Measurements from ENCODE around the gene SLC39A12.

SLC39A12 gene

GRCh38 chr10:18059826-18060559, 108.3 kb downstream of the SLC39A12 start:
- TF ChIP-seq, protein P1, sequence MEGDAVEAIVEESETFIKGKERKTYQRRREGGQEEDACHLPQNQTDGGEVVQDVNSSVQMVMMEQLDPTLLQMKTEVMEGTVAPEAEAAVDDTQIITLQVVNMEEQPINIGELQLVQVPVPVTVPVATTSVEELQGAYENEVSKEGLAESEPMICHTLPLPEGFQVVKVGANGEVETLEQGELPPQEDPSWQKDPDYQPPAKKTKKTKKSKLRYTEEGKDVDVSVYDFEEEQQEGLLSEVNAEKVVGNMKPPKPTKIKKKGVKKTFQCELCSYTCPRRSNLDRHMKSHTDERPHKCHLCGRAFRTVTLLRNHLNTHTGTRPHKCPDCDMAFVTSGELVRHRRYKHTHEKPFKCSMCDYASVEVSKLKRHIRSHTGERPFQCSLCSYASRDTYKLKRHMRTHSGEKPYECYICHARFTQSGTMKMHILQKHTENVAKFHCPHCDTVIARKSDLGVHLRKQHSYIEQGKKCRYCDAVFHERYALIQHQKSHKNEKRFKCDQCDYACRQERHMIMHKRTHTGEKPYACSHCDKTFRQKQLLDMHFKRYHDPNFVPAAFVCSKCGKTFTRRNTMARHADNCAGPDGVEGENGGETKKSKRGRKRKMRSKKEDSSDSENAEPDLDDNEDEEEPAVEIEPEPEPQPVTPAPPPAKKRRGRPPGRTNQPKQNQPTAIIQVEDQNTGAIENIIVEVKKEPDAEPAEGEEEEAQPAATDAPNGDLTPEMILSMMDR (conservative IDR thresholded peaks at IDR 0.05), result no peak
- TF ChIP-seq ZFX (IDR thresholded peaks at IDR 0.05), result no peak
- no peak overlapping the region for H3K27ac ChIP-seq

DNA sequence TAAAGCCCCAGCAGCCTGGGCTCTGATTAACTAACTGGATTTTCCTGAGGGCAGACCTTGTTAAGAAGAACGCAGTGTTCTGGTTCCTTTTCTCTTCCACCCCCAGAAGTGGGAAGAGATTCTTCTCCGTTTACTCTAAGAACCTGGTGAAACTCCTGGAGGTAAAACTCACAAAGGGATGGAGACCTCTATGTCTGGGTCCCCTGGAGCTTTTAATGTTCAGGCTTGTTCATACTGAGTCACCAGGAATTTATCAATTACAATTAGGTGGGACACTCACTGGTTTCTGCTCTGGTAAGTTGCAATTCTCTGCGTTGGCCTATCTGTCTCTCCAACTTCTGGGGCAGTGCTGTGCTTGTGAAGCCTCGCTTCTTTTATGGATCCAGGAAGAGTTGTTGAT, 115.2 kb downstream of the SLC39A12 start:
- no peak overlapping the region for H3K27ac ChIP-seq
- TF ChIP-seq, protein P1 (conservative IDR thresholded peaks at IDR 0.05), result no peak
- TF ChIP-seq ZFX (IDR thresholded peaks at IDR 0.05), result no peak

GRCh38 chr10:18068401-18068800, 116.7 kb downstream of the SLC39A12 start:
- H3K27ac ChIP-seq, result no peak overlapping the region
- TF ChIP-seq ZFX (IDR thresholded peaks at IDR 0.05), result no peak
- TF ChIP-seq, protein P1 (conservative IDR thresholded peaks at IDR 0.05), result no peak

DNA sequence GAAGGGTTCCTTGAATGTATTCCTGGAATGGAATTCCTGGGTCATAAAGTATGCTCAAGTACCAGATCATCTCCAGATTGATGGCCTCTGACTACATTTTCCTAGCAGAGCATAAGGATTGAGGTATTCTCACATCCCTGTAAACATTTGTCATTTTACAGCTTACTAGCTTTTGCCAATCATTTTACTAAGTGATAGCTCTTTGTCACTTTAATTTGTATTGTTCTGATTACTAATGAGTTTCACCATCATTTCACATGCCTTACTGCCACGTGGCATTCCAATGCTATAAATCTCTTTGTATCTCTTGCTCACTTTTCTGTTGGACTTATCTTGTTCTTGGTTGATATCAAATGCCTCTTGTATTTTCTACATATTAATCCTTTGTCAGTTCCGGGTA, 119.9 kb downstream of the SLC39A12 start:
- no peak for TF ChIP-seq ZFX (IDR thresholded peaks at IDR 0.05)
- TF ChIP-seq, protein P1 (conservative IDR thresholded peaks at IDR 0.05), result no peak
- H3K27ac ChIP-seq, result no peak overlapping the region

DNA sequence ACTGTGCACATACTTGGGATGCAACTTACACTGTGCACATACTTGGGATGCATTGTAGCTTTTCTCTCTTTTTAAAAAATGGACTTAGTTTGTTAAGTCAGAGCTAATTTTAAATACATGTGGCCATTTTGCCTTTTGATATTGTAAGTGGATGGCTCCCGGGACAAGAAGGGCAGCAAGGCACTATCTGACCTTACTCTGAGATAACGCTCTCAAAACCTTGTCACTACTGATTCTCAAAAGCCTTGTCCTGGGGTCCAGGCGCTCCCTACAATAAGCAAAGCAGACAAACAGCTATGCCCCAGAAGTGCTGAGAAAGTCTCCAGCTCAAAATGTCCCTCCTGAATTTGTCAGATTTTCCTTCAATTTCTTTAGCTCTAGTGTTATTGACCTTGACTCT, 121.6 kb downstream of the SLC39A12 start:
- no peak overlapping the region for H3K27ac ChIP-seq
- TF ChIP-seq, protein P1 (conservative IDR thresholded peaks at IDR 0.05), result no peak
- no peak for TF ChIP-seq ZFX (IDR thresholded peaks at IDR 0.05)

- TF ChIP-seq, protein P1 (conservative IDR thresholded peaks at IDR 0.05), result no peak
- no peak for TF ChIP-seq ZFX (IDR thresholded peaks at IDR 0.05)
- no peak overlapping the region for H3K27ac ChIP-seq
Measured at GRCh38 chr10:18075881-18076280, 124.2 kb downstream of the SLC39A12 start.

DNA sequence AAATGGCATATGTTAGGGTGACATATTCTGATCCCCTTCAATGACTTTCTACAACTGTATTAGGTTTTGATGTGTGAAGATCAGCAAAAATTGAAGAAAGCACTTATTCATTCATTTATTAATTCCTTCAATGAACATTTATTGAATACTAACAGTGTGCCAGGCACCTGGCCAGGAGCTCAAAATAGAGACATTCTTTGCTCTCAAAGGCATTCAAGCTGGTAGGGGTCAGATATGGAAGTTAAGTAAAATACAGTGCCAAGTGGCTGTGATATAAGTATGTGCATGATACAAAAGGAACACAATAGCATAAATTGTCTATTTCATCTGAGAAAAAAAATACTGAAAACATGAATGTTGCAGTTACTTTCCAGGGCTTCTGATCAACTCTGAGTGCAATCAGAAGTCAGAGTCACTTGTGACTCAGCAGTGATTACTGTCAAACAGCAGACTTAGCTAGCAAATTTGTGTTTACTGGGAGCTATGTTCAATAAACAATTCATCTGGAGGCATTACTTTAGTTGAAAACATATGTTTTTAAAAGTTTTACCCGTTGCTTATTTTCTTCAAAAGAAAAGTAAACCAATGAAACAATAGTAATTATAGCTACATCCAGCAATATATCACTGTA, 128.1 kb downstream of the SLC39A12 start:
- no peak for TF ChIP-seq ZFX (IDR thresholded peaks at IDR 0.05)
- TF ChIP-seq, protein P1 (conservative IDR thresholded peaks at IDR 0.05), result no peak
- no peak overlapping the region for H3K27ac ChIP-seq

All from C4-2B (cell line).